HepG2 (cell line): ENCODE data around the gene ATXN1L.

Experiments
- JUN ChIP-seq: sonication (generic); formaldehyde crosslinking; IDR thresholded peaks from 2 replicates; pipeline ENCODE4 v1.4.0; 2020; ENCODE audit warnings: mild to moderate bottlenecking, missing genetic modification reagents
- MXI1 ChIP-seq: IDR thresholded peaks from 3 replicates; pipeline ENCODE4 v1.6.1; 2012; ENCODE audit warnings: low read depth, low read length, inconsistent platforms, borderline replicate concordance
- SIN3A ChIP-seq: IDR thresholded peaks from 2 replicates; pipeline ENCODE4 v1.6.1; 2011; ENCODE audit warnings: low read depth, mild to moderate bottlenecking, control low read depth, low read length, borderline replicate concordance
- TCF12 ChIP-seq, 2 experiments: fragments of 450-650 bp in 1 of 2; sonication (generic) in 1 of 2; formaldehyde crosslinking in 1 of 2; IDR thresholded peaks; 2 replicates each; pipeline versions ENCODE4 v1.6.1 to v1.8.0; 2017 to 2022; ENCODE audit warnings: antibody characterized with exemption in 1 of 2, mild to moderate bottlenecking in 1 of 2, missing genetic modification reagents in 1 of 2, moderate library complexity in 1 of 2
- U2AF2 ChIP-seq: fragments of 200-400 bp; formaldehyde crosslinking; IDR thresholded peaks from 2 replicates; pipeline ENCODE4 v1.6.1; 2017; ENCODE audit warnings: low read depth, mild to moderate bottlenecking, low read length
- TF ChIP-seq, protein P1 (sequence below): sonication (generic); formaldehyde crosslinking; IDR thresholded peaks from 2 replicates; pipeline ENCODE4 v1.4.0; 2020; ENCODE audit warnings: low read depth, mild to moderate bottlenecking, missing genetic modification reagents

DNA sequence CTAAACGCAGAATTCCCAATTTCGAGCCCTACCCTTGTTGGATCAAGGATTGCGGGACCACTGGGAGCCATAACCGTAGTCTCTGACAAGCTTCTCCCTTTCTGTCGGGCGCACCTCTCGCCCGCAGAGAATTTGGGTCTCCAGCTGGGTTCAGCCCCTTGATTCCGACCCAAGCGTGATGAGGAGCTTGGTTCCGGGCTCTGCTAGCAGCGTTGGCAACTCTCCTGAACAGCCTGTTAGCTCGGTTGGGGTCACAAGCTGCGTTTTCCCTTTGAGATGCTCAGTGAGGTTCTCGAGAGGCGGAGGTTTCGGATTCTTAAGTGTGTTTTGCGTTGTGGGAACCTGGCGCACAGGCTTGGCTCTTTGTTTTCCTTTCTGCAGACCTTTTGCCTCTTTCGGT lies 655 bp downstream of the ATXN1L start:
- no peak for TF ChIP-seq JUN (CRISPR knock-in tag)
- TF ChIP-seq TCF12 (IDR thresholded peaks at IDR 0.05) = no peak
- no peak for TF ChIP-seq TCF12 (CRISPR knock-in tag; IDR thresholded peaks at IDR 0.05)
- no peak for TF ChIP-seq U2AF2
- no peak for TF ChIP-seq SIN3A
- TF ChIP-seq, protein P1, sequence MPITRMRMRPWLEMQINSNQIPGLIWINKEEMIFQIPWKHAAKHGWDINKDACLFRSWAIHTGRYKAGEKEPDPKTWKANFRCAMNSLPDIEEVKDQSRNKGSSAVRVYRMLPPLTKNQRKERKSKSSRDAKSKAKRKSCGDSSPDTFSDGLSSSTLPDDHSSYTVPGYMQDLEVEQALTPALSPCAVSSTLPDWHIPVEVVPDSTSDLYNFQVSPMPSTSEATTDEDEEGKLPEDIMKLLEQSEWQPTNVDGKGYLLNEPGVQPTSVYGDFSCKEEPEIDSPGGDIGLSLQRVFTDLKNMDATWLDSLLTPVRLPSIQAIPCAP (CRISPR knock-in tag) = no peak
- TF ChIP-seq MXI1 = no peak
